ENCODE data around the gene ATG4B. TPM values are rescaled to one million over a fixed set of nuclear protein-coding genes. Genes with fewer than 3 reads are reported as not detected.

ATG4B gene
- total and polyA plus RNA-seq, 9 of the 15 experiments (the other 6 are each of a cell fraction or from before 2014, with no cell fraction given): 5.9 to 58.8 (median 35.6) TPM

- Histone ChIP-seq H3K9ac (ENCODE audit: insufficient read depth in 1 of 2, low read depth in 2 of 2, low read length in 2 of 2) (no peak overlapping the region), H2AFZ (ENCODE audit: low read depth, low read length) (no peak overlapping the region), H3K9me1 (ENCODE audit: control insufficient read depth, insufficient read depth, low read length) (no peaks in the 10 kb centered on the region), H3K4me3 (no peak overlapping the region), H3K4me2 (ENCODE audit: insufficient read depth, low read length) (no peak overlapping the region), H3K9me3 (replicated peaks; ENCODE audit: control insufficient read depth, insufficient read depth, low read depth, low read length) (no peaks in the 10 kb centered on the region), H3K79me2 (ENCODE audit: control insufficient read depth, insufficient read depth, low read length) (no peaks in the 10 kb centered on the region), H3K27ac (ENCODE audit: extremely low read depth, low read depth, low read length) (no peak overlapping the region), H3K27me3 (ENCODE audit: control insufficient read depth in 2 of 2, insufficient read depth in 2 of 2, low read length in 2 of 2) (no peaks in the 10 kb centered on the region), H4K20me1 (replicated peaks; ENCODE audit: control insufficient read depth, insufficient read depth, low read length) (no peaks in the 10 kb centered on the region; the same call in 1 of the 2 replicates), H3K36me3 (ENCODE audit: control insufficient read depth, insufficient read depth, low read length) (peaks cover 68% of the 10 kb centered on the region; the same call in 2 of the 3 replicates), H3K4me1 (replicated peaks in 1 of 2; ENCODE audit: control insufficient read depth in 2 of 2, insufficient read depth in 2 of 2, low read length in 2 of 2) (peaks cover 0 to 5% of the 10 kb centered on the region in 2 experiments; a peak in 2 of 5 replicates)
- in situ Hi-C loops (cut with MboI): no loop called here
- DNase-seq (ENCODE audit: extremely low read depth in 1 of 4, low spot score in 3 of 4) (no peak), ATAC-seq (no peak), FAIRE-seq (no peak)
- intact Hi-C loops (cut with micrococcal nuclease): no loop called here
- ChIA-PET POLR2A (interaction anchor here (2.4 kb wide), 1 partner anchor 9 kb away, joined by 9 read pairs; the partner anchor contains the start of gene DTYMK), CTCF (ENCODE audit: low intra/inter-chr PET ratio) (no interaction called here)
- WGBS (ENCODE audit: insufficient coverage, low coverage, missing lambda C conversion rate): 94% methylated on average over 9 of the region's 24 CpGs
- BruUV-seq (replicated peaks): no TSS peak
- TF ChIP-seq ZNF639 (CRISPR knock-in tag; conservative IDR thresholded peaks at IDR 0.05 in 1 of 2, IDR thresholded peaks at IDR 0.05 in 1 of 2): no peak
- TF ChIP-seq POLR2G (IDR thresholded peaks at IDR 0.05; ENCODE audit: low read depth, low read length): peak; percentile 57
- peak; percentile 17; the same call in 1 of the 2 replicates for TF ChIP-seq POLR2A (conservative IDR thresholded peaks at IDR 0.05)
- peak; percentile 58 for TF ChIP-seq RBFOX2 (IDR thresholded peaks at IDR 0.05; ENCODE audit: low read depth, low read length)
Measured at GRCh38 chr2:241677392-241677791, 39.9 kb downstream of the ATG4B start.
